Activated T-cell treated with anti-CD3 and anti-CD28 coated beads, Interleukin-2, amount 50 U/mL, for 24 hours (primary cell): ENCODE data around the gene CTRL.
"Not testable (repeated sequence)": the region's sequence is repeated elsewhere in the genome, so short reads cannot be mapped to it uniquely, and the experiment has no call there.

Experiments used
- DNase-seq: peaks from one replicate; pipeline ENCODE4 v3.0.0-alpha.2; 2020
- H3K27ac Mint-ChIP-seq: 2 replicates; pipeline ENCODE4 v1.8.0; 2020; ENCODE audit warnings: mild to moderate bottlenecking, mixed read lengths
- H3K27me3 Mint-ChIP-seq: 2 replicates; pipeline ENCODE4 v1.8.0; 2020; ENCODE audit warnings: mixed read lengths
- H3K36me3 Mint-ChIP-seq: 2 replicates; pipeline ENCODE4 v1.8.0; 2020; ENCODE audit warnings: low read depth, mixed read lengths
- H3K4me1 Mint-ChIP-seq: 2 replicates; pipeline ENCODE4 v1.8.0; 2020; ENCODE audit warnings: low read depth, mixed read lengths
- H3K4me3 Mint-ChIP-seq: 2 replicates; pipeline ENCODE4 v1.8.0; 2020; ENCODE audit warnings: mild to moderate bottlenecking, moderate library complexity, mixed read lengths
- H3K9me3 Mint-ChIP-seq: 2 replicates; pipeline ENCODE4 v1.8.0; 2020; ENCODE audit warnings: mixed read lengths

CTRL gene

DNA sequence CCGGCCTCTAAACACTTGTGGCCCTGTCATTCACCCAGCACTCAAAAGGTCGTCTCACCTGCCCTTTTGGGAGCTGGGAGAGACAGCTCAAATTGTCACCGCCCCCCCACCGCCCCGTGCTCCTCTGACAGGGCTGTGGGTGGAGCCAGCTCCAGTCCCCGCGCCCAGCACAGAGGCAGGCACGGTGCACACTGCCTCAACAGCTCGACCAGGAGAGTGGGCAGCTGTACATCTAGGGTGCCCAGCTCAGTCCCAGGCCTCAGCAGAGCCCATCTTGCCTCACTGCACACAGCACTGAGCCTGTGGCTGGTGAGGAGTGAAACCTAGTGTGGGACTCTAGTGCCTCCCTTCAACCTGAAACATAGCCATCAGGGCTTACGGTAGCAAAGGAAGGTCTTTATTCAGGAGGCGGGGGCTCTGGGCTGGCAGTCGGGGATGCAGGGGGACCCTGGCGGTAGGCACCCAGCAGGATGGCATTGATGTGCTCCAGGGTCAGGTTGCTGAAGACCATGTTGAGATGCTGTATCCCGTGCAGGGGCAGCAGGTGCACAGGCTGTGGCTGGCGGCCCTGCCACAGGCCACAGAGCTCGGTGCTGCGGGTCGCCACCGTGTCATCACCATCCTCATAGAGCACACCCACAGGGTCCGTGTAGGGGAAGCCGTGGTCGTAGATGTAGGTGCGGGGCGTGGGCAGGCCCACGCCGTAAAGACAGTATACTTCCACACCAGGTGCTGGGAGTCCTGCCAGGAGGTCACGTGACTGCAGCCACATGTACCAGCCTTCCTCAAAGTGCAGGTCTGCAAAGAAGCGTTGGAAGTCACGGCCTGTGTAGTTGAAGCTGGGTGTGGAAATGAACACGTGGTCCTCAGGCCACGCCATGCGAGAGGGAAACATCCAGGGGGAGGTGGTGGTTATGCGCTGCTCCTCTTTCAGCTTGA, 8.1 kb upstream of the CTRL start:
- DNase-seq = peak; percentile 64
- Mint-ChIP-seq H3K9me3 (no peaks in the 10 kb centered on the region), H3K4me3 (peak overlapping the region; percentile 1), H3K36me3 (peaks cover 82% of the 10 kb centered on the region), H3K27ac (peak overlapping the region; percentile 89), H3K4me1 (peaks cover 43% of the 10 kb centered on the region), H3K27me3 (no peaks in the 10 kb centered on the region)

- H3K36me3 Mint-ChIP-seq = peaks cover 84% of the 10 kb centered on the region
- H3K4me3 Mint-ChIP-seq = peak overlapping the region; percentile 100
- peaks cover 56% of the 10 kb centered on the region for H3K4me1 Mint-ChIP-seq
- not testable (repeated sequence) for H3K27me3 Mint-ChIP-seq, DNase-seq, H3K9me3 Mint-ChIP-seq
- H3K27ac Mint-ChIP-seq = peak overlapping the region; percentile 99
Measured at GRCh38 chr16:67937713-67938112, 6.1 kb upstream of the CTRL start.

DNA sequence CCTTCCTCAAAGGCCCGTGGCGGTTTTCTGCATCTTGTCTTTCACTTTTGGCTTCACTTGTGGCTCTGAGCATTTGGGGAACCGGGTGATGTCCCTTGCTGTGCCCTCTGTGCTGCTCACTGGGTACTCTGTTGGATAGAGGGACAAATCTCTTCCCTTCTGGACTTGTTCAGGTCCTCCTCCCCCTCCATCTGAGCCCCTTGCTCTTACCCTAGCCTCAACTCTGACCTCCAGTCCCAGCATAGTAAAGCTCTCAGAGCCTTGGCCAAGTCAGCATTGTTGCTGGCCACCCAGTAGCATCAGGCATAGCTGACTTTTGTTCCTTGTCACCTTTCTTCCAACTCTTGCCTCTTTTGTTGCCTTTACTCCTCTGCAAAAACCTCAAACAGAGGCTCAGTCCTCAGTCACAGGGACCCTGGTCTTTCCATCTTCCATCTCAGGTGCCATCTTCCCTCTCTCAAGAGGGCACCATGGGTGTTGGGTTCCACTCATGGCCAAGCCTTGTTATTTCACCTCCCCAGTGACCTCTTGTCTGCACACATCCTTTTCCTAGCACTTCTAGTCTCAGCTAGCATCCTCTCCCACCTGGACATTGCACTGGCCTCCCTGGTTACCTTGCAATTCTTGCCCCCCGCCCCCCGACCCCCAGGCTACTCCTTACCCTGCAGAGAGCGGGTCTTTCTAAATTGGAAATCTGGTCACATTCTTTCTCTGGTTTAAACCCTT, 5.4 kb upstream of the CTRL start:
- no peak for DNase-seq
- Mint-ChIP-seq H3K9me3 (no peaks in the 10 kb centered on the region), H3K27ac (peak overlapping the region; percentile 99), H3K27me3 (no peaks in the 10 kb centered on the region), H3K4me3 (peak overlapping the region; percentile 100), H3K4me1 (peaks cover 54% of the 10 kb centered on the region), H3K36me3 (peaks cover 84% of the 10 kb centered on the region)

GRCh38 chr16:67936124-67936879, 4.6 kb upstream of the CTRL start, which contains the start of gene PSMB10:
PSMB10 (minus strand) TSS chr16:67936850; CDS start chr16:67936749, 101 bp downstream.
- H3K4me3 Mint-ChIP-seq = peak within 1 kb of the TSS; percentile 100
- H3K27ac Mint-ChIP-seq = peak within 1 kb of the TSS; percentile 99
- H3K36me3 Mint-ChIP-seq = peaks cover 85% of the 10 kb centered on the region
- peak; percentile 82 for DNase-seq
- no peaks in the 10 kb centered on the region for H3K27me3 Mint-ChIP-seq
- peaks cover 47% of the 10 kb centered on the region for H3K4me1 Mint-ChIP-seq
- H3K9me3 Mint-ChIP-seq = no peaks in the 10 kb centered on the region

DNA sequence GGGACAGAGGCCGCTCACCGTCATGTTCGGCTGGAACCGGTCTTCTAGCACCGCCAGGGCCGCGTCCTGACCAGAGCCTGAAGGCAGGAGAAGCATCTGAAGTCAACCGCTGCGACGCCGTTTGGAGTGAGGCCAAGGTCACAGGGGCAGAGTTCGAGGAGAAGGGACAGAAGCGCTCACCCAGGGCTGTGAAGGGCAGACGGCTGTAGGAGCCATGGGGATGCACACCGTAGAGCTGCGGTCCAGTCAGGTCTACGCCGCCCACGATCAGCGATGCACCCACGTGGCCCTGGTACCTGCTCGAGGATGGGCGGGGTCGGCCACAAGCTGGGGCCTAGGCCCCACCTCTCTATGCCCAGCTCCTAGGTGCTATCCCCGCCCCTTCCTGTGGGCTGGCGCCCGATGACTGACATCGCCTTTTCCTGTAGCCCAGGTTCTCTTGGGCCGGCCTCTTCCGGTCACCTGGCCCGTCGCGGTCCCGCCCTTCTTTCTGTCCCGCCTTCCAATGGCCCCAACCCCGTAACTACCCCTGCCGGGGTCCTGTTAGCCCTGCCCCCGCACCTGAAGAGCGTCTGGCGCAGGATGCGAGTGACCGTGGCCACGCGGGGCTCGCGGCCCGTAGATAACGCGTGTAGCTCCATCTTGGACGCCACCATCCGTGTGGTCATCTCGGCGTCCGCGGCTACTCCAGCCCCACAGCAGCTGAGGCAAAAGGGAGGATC, 3.9 kb upstream of the CTRL start:
- peak overlapping the region; percentile 99 for H3K27ac Mint-ChIP-seq
- peak overlapping the region; percentile 100 for H3K4me3 Mint-ChIP-seq
- H3K36me3 Mint-ChIP-seq = peaks cover 89% of the 10 kb centered on the region
- H3K4me1 Mint-ChIP-seq = peaks cover 45% of the 10 kb centered on the region
- peak; percentile 95 for DNase-seq
- H3K9me3 Mint-ChIP-seq = no peaks in the 10 kb centered on the region
- H3K27me3 Mint-ChIP-seq = no peaks in the 10 kb centered on the region

DNA sequence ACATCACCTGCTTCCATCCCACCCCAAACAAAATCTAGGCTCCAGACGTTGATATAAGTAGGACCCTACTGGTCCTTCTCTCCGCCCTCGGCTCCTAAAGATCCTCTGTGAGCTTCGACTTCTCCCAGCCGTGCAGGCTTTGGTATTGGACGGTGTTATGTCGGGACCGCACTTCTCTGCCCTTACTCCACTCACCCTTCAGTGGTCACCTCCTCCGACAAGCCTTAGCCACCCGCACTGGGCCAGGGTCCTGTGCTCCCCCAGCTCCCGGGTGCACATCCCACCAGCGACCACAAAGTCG, 3.4 kb upstream of the CTRL start:
- H3K27ac Mint-ChIP-seq = peak overlapping the region; percentile 99
- peak overlapping the region; percentile 100 for H3K4me3 Mint-ChIP-seq
- H3K4me1 Mint-ChIP-seq = peaks cover 40% of the 10 kb centered on the region
- no peak for DNase-seq
- no peaks in the 10 kb centered on the region for H3K9me3 Mint-ChIP-seq
- H3K27me3 Mint-ChIP-seq = no peaks in the 10 kb centered on the region
- H3K36me3 Mint-ChIP-seq = peaks cover 89% of the 10 kb centered on the region

GRCh38 chr16:67934306-67935100, 2.8 kb upstream of the CTRL start:
- peak overlapping the region; percentile 100 for H3K4me3 Mint-ChIP-seq
- H3K27ac Mint-ChIP-seq = peak overlapping the region; percentile 99
- H3K4me1 Mint-ChIP-seq = peaks cover 34% of the 10 kb centered on the region
- H3K36me3 Mint-ChIP-seq = peaks cover 89% of the 10 kb centered on the region
- no peaks in the 10 kb centered on the region for H3K27me3 Mint-ChIP-seq
- no peak for DNase-seq
- no peaks in the 10 kb centered on the region for H3K9me3 Mint-ChIP-seq

GRCh38 chr16:67933805-67934204, 2.1 kb upstream of the CTRL start:
- H3K4me1 Mint-ChIP-seq = peaks cover 28% of the 10 kb centered on the region
- peak overlapping the region; percentile 99 for H3K27ac Mint-ChIP-seq
- no peaks in the 10 kb centered on the region for H3K9me3 Mint-ChIP-seq
- no peak for DNase-seq
- H3K27me3 Mint-ChIP-seq = no peaks in the 10 kb centered on the region
- H3K4me3 Mint-ChIP-seq = peak overlapping the region; percentile 100
- peaks cover 89% of the 10 kb centered on the region for H3K36me3 Mint-ChIP-seq

GRCh38 chr16:67932462-67932840, 789 bp upstream of the CTRL start:
- Mint-ChIP-seq H3K9me3 (no peaks in the 10 kb centered on the region), H3K4me1 (peaks cover 28% of the 10 kb centered on the region), H3K4me3 (no peak overlapping the region), H3K27ac (peak overlapping the region; percentile 44), H3K36me3 (peaks cover 98% of the 10 kb centered on the region), H3K27me3 (no peaks in the 10 kb centered on the region)
- DNase-seq = no peak

DNA sequence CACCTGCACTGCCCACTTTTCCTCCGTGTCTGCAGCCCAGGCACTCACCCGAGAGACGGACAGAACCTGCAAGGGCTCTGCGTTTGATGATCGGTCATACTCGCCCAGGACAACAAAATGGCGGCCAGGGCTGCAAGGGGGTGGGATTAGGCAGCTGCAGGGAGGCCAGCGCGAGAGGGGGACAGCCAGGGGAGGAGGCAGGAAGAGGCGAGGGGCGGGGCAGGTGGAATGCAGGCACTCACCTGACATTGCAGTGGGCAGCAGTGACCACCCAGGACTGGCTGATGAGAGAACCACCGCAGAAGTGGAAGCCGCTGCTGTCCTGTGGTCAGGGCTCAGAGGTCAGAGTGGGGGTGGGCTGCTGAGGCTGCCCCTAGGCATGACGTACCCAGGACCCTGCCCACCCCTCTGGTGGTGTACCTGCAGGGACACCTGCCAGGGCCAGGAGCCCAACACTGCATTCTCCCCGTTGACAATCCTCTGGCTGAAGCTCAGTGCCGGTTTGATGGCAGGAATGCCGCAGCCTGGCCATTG, 917 bp downstream of the CTRL start:
- Mint-ChIP-seq H3K36me3 (peaks cover 86% of the 10 kb centered on the region), H3K9me3 (no peaks in the 10 kb centered on the region), H3K4me1 (peaks cover 22% of the 10 kb centered on the region), H3K27ac (no peak overlapping the region), H3K4me3 (no peak overlapping the region), H3K27me3 (no peaks in the 10 kb centered on the region)
- DNase-seq = no peak

DNA sequence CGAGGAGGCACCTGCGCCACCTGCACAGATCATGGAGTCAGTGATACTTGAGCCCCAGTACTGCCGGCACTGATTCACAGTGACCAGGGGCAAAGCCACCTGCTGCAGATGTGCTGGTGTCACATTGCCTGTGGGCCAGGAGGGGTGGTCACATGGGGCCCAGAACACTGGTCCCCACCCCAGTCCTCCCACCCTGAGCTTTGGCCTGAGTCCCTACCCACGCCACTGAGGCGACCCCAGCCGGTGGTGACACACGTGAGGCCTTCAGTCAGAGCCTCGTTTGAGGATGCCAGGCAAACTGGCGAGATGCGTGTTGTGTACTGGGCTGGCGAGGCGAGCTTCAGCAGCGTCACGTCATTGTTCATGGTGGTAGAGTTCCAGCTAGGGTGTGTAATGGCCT, 1.5 kb downstream of the CTRL start:
- peaks cover 18% of the 10 kb centered on the region for H3K4me1 Mint-ChIP-seq
- DNase-seq = no peak
- H3K9me3 Mint-ChIP-seq = no peaks in the 10 kb centered on the region
- no peak overlapping the region for H3K4me3 Mint-ChIP-seq
- peak overlapping the region; percentile 47 for H3K27ac Mint-ChIP-seq
- peaks cover 81% of the 10 kb centered on the region for H3K36me3 Mint-ChIP-seq
- H3K27me3 Mint-ChIP-seq = no peaks in the 10 kb centered on the region

GRCh38 chr16:67928561-67929364, 2.9 kb downstream of the CTRL start:
- peaks cover 69% of the 10 kb centered on the region for H3K36me3 Mint-ChIP-seq
- no peaks in the 10 kb centered on the region for H3K9me3 Mint-ChIP-seq
- peak; percentile 87 for DNase-seq
- H3K27ac Mint-ChIP-seq = peak overlapping the region; percentile 68
- no peak overlapping the region for H3K4me3 Mint-ChIP-seq
- no peaks in the 10 kb centered on the region for H3K27me3 Mint-ChIP-seq
- peaks cover 4% of the 10 kb centered on the region for H3K4me1 Mint-ChIP-seq
